Esophagus muscularis mucosa (tissue), 4 donors: ENCODE data around the gene IP6K2.

Experiments used
- CTCF ChIP-seq, 3 experiments: fragments of 200-600 bp in 2 of 3; fragments of 450-650 bp in 1 of 3; sonication (generic) in 2 of 3; IDR thresholded peaks; one replicate each; pipeline ENCODE4 v1.5.1; 2017 to 2019; ENCODE audit warnings: antibody characterized with exemption in 3 of 3, mild to moderate bottlenecking in 2 of 3, moderate library complexity in 1 of 3
- EP300 ChIP-seq: sonication (generic); formaldehyde crosslinking; IDR thresholded peaks from one replicate; pipeline ENCODE4 v1.6.1; 2017; ENCODE audit warnings: antibody characterized with exemption
- POLR2A ChIP-seq: fragments of 450-650 bp; IDR thresholded peaks from one replicate; pipeline ENCODE4 v1.6.1; 2017; ENCODE audit warnings: antibody characterized with exemption, moderate library complexity, mild to moderate bottlenecking, low read depth
- POLR2AphosphoS5 ChIP-seq, 2 donors: sonication (generic); formaldehyde crosslinking; IDR thresholded peaks; one replicate each; pipeline ENCODE4 v1.6.1; 2017; ENCODE audit warnings: antibody characterized with exemption in 2 of 2

- no peak for TF ChIP-seq CTCF (IDR thresholded peaks at IDR 0.05)
- no peak for TF ChIP-seq EP300
- no peak for TF ChIP-seq POLR2AphosphoS5 (IDR thresholded peaks at IDR 0.05)
- TF ChIP-seq POLR2A: no peak
These were observed 33.0 kb downstream of the IP6K2 start for GRCh38 chr3:48684054-48684349.
